HG02973 (cell line): Measurements from ENCODE around the gene SPDEF.

Experiments
- ATAC-seq: cut with Tn5 transposase; IDR thresholded peaks from one replicate; pipeline ENCODE4 v1.9.1; 2021; ENCODE audit warnings: moderate library complexity; ENCODE audit not compliant: unreplicated experiment

SPDEF gene

DNA sequence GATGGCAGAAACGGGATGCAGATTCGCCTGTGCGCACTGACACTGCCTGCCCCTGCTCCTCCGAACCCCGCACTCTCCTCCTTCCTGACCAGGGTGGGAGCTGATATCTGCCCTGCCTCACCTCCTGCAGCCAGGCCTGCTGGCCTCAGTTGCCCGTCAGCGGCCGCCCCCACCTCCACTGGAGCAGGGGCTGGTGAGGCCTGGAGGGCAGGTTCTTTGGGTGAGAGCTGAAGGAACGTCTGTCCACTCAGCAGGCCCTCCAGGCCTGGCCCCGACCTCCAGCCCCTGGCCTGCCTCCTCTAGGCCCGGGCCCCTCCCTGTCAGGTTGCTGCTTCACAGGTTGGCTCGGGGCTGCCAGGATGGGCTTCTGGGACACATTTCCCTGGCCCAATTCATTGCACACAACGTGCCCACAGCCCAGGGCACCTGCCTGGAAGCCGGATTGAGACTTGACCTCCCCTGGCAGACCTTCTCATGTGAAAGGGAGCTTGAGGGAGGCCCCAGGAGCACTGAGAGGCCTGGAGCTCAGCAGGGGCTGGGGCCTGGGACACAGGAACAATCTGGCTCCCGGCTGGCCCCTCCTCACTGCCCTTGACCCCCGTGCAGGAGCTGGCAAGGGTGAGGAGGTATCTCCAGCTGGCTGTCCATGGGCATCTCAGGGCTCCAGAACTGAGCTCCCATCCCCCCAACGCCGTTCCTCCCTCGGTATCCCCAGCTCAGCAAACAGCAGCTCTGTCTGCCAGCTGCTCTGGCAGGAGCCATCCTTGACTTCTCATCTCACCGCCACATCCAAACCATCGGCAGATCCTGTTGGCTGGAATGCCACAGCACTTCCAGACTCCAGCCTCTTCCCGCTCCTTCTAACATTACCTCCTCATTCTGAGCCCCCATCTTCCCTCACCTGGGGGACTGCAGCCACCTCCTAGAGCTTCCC, 39.5 kb downstream of the SPDEF start:
- ATAC-seq, result no peak

DNA sequence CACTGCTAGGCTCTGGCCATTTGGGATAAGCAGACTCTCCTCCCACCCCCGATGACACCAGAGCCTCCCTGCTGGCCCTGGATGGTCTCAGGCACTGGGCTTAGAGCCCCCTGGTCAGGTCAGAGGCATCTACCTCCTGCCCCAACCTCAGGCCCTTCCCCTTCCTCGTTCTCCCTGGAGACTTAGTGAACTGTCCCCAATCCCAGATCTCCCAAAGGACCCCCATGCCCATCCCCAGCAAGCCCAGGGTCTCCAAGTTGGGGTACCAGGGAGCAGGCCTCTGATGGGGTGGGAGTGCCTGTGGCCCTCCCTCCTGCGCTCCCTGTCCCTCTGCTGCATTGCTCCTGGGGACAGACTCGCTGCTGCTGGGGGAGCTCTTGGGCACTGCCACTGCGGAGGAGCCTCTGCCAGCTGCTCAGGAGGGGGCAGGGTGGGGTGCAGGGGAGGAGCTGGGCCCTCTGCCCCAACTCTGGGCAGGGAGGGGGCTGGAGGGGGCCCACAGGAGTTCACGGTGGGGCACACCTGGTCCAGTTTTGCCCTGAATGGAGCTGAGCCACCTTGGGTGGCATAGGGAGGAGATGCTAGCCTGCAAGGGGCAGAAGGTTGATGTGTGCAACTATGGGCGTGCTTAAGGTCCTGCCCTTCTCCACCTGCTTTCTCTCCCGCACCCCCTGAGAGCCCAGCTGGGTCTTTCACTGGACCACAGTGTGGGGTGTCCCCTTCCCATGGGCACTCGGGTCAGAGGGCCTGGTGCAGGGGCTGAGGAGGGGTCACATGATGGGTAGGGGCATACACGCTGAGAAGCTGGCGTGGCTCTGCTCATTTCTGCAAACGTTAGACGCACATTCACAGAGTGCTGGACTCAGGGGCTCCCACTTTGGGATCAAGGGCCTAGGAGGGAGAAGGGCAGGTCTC, 40.4 kb downstream of the SPDEF start:
- no peak for ATAC-seq

DNA sequence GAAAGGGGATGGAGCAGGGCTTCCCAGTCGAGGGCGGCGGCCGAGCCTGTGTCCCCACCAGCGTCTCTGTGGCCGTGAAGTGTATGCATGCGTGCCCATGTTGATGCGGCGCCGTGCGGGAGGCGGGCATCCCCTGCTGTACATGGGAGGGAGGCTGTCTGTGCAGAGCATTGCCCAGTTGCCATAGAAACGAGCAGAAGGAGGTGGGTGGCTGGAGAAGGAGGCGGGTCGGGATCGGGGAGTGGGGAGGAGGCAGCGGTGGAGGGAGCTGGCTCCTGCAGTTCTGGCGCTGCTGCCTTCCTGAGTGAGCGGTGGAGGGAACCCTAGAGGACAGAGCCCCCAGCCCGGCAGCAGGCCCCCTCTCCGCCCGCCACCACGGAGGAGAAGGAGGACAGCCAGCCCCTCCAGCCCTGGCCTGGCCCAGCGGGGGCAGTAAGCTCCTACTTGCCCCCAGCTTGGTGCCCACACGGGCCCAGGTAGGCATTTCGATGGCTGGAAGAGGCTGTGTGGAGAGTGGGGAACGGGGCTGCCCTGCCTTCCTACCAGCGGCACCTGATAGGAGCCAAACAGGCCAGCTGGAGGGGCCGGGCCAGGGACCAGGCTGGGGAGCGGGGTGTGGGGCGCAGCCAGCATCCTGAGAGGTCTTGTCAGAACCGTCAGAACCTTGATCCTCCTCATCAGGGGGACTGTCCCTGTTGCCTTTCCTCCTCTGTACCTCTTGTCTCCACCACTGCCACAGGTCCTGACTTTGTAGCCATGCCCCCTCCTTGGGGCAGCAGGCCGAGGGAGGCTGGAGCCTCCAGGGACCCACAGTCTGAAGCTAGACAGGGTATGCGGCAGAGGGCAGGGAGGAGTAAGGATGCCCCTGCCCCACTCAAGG, 41.3 kb downstream of the SPDEF start:
- ATAC-seq, result no peak

- ATAC-seq, result no peak
These were observed 42.0 kb downstream of the SPDEF start for GRCh38 chr6:34514112-34514511.

DNA sequence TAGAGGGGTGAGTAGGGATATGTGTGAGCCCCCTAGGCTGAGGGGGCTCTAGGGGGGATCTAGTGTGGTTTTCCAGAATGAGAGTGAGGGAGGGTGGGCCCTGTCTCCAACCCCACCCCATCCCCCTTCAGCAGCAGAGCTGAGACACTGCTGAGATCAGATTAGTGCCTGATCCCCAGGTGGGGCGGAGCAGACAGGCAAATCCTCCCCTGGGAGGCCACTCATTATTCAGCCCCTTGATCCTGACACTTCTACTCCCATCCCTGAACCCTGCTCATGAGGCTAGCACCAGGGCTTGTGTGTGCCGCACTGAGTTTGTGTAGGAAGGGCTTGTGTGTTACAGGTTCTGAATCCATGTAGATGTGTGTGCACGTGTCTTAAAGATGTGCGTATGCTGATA, 42.5 kb downstream of the SPDEF start:
- no peak for ATAC-seq

GRCh38 chr6:34512738-34513115, 43.4 kb downstream of the SPDEF start:
- no peak for ATAC-seq

DNA sequence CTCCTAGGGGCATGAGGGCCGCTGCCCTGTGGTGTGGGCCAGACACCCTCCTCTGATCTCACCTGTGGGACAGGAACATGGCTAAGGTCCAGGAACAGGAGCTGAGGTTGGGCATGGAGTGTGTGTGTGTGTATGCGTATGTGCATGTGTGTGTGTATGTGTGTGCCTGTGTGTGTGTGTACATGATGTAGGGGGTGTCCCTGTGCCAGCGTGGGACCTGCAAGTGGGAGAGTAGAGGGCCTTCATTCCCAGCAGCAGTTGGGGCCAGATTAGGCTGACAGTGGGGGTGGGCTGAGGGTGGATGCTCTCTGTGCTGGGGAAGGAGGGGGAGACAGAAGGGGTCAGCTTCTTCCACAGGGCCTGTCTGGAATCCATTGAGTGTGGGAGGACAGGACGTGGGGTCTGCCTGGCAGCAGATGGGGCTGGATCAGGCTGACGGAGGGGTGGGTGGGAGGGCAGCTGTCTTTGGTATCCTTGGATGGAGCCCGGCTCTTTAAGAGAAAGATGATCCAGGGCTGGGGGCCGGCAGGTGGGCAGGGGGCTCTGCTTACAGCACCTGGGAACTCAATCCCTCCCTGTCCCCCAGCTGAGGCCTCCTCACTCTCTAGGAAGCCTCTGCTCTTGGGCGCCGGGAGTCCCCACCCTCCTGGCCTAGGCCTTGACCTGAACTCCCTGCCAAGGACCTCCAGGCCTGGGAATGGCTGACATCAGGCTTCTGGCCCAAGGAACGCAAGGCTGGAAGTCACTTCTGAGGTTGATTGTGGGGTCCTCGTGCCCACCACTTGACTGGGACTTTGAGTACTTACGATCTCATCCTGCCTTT, 44.0 kb downstream of the SPDEF start:
- ATAC-seq, result no peak

- no peak for ATAC-seq
These were observed 44.8 kb downstream of the SPDEF start for GRCh38 chr6:34511214-34511914.

DNA sequence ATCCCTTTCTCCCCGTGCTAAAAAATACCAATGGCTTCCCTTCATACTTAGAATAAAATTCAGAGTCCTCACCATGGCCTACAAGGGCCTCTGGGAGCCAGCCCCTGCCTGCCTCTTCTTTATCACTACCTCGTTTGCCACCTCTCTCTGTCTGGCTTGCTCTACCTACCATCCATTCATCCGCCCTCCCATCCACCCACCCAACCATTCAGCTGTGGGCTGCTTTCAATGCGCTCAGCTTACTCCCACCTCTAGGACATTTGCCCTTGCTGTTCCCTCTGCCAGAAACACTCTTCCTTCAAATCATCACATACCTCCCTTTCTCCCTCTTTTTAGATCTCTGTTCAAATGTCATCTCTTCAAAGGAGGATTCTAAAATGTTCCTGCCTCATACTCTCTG, 45.8 kb downstream of the SPDEF start:
- no peak for ATAC-seq

GRCh38 chr6:34509782-34510181, 46.3 kb downstream of the SPDEF start:
- no peak for ATAC-seq

DNA sequence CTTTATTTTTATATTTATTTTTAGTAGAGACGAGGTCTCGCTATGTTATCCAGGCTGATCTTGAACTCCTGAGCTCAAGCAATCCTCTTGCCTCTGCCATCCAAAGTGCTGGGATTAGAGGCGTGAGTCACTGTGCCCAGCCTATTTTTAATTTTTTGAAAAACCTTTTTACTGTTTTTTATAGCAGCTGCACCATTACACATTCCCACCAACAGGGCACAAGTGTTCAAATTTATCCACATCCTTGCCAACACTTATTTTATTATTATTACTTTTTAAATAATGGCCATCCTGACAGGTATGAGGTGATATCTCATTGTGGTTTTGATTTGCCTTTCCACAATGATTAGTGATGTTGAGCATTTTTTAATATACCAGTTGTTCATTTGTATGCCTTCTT, 47.7 kb downstream of the SPDEF start:
- no peak for ATAC-seq

- ATAC-seq, result no peak
These were observed 49.4 kb downstream of the SPDEF start for GRCh38 chr6:34506718-34507117.

- no peak for ATAC-seq
These were observed 58.7 kb downstream of the SPDEF start for GRCh38 chr6:34497411-34497810.

DNA sequence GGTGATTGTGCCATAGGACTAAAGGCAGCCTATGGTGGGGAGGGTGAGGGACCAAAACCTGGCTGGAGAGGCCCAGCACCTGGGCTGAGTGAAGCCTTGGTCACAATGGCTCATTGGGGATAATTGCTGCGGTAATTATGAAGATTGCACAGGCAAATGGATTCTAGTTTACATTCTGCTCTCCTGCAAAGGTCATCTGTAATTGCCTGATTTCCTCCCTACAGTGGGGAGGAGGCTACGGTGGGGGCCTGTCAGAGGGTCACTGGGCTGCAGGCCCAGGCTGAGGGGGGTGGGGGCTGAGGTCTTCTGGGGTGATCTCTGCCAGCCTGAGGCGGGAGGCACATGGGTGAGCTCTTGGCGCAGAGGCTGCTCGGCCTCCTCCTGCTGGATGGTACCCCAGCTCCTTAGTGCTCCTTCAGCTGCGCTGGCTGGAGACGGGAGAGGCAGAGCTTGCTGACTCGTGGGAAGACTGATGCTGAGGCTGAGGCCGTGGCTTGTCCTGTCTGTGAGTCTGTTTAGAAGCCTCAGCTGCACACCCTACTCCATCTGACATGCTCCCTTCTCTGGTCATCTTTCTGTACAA, 59.9 kb downstream of the SPDEF start:
- no peak for ATAC-seq

GRCh38 chr6:34494973-34495372, 61.2 kb downstream of the SPDEF start:
- ATAC-seq, result no peak

DNA sequence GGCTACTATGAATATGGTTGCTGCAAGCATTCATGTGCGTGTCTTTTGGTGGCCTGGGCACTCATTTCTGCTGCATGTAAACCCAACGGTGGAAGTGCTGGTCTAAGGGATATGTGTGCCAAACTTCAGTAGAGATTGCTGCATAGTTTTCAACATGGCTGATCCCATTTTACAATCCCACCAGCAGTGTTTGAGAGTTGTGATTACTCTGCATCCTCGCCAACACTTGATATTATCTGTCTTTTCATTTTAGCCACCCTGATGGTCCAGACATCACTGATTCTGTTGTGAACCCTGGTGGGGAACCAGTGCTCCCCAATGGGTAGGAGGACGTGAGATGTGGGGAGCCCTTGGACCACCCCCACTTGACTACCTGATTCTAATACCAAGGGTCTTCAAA, 62.8 kb downstream of the SPDEF start:
- no peak for ATAC-seq

DNA sequence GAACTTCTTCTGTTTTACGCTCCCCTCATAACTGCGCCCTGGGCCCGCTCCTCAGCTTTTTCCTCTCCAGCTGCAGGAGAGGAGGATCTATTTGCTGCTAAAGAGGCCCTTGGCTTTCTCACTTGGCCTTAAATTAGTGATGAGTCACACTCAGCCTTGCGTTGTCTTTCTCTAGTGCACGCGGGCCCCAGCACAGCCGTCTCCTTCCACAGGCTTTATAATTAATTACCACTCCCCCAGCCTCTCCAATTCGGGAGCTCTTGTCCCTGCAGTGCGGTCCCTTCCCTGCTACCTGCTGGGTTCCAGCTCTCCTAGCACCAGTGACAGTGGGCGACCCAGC, 65.1 kb downstream of the SPDEF start:
- ATAC-seq, result no peak

DNA sequence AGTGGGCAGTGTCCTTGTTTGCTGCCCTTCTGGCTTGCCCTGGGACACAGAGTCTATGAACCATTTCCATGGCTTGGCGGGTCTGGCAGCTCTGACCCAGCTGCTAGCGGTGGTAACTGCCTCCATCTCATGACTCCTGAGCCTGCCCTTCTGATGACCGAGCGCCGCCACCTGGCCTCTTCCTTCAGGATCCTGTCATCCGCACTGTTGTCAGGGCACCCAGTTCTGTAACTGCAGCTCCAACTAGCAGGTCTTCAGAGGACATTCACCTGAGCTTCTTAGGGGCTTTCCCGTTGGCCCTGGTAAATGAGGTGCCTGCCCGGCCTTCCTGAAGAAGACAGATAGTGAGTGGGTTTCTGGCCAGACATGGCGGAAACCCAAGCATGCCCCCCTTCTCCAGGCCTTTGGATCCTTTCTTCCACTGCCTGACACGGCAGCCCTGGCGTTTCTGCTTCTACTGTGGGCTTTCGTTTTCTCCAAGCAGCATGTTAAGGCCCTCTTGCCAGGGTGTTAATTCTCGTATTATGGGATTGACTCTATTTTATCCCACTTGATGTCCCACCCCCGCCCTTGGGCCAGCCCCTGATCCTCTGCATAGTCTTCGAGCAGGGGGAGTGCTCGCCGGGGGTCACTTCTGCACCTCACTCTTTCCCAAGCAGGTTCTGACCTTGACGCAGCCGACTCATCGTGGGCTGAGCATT, 65.6 kb downstream of the SPDEF start:
- ATAC-seq, result no peak
